NCI-H2107 treated with DMSO at 0.1 percent for 48 hours (cell line): ENCODE measurements around the gene CENPF.
"Not testable (repeated sequence)": the region's sequence is repeated elsewhere in the genome, so short reads cannot be mapped to it uniquely, and the experiment has no call there.

Source experiments
- DNase-seq: peaks from one replicate; lab custom pipeline; 2025; ENCODE audit not compliant: unreplicated experiment; lab: John Stamatoyannopoulos, UW

The CENPF gene

DNA sequence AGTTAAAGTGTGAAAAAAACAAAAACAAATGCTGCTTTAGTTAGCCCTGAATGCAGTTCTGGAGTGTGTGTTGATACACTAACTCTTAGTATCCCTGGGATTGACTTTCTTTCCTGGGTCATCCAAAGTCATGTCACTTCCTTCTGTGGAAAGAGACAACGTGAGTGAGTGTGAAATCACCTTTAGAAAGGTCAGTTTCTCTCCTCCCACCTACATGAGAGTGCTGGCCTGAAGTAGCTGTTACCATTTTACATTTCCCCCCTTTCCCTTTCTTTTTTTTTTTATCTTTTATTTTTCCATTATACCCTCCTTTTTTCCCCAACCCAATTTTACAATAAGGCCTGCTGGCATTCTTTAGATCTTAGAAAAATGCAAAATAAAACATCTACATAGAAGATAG is 55.2 kb downstream of the CENPF start:
- no peak for DNase-seq

- DNase-seq: peak; percentile 34
These were observed 55.8 kb downstream of the CENPF start for GRCh38 chr1:214658785-214659184.

GRCh38 chr1:214660190-214660589 is 57.2 kb downstream of the CENPF start:
- DNase-seq: no peak

GRCh38 chr1:214660900-214661299 is 57.9 kb downstream of the CENPF start:
- no peak for DNase-seq

- DNase-seq: no peak
These were observed 59.3 kb downstream of the CENPF start for GRCh38 chr1:214662223-214662785.

DNA sequence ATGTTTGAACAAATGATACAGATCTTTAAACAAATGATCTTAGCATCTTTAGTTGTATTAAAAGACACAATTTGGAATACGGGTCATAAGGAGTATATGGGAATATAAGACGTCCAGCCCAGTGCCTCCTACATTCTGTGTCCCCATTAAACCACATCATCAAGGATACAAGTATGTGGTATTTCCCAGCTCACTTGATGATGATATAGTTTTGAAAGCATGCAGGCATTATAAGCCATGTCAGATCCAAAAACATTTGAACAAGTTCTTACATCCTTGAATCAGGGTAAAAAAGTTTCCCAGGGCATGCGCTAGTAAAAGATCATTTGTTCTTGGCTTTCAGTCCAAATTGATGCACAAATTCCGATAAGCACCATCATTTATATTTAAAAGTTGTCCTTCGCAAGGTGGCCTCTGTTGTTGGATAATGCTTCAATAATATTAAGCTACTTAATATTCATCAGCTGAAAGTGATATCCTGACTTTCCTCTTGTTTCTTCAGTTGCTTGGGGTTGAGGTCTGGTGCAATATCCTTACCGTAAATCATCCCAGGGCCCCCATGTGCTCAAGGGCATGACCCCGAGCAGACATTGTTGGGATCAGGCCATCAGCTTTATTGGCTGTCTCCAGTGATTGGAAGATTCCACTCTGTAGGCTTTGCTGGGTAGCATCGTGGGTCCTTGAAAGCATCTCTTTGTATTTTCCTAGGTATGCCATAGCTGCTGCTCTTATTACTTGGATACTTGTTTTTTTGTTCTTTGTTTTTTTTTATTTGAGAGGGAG is 61.8 kb downstream of the CENPF start:
- DNase-seq: no peak

GRCh38 chr1:214665606-214666110 is 62.7 kb downstream of the CENPF start:
- DNase-seq: no peak

DNA sequence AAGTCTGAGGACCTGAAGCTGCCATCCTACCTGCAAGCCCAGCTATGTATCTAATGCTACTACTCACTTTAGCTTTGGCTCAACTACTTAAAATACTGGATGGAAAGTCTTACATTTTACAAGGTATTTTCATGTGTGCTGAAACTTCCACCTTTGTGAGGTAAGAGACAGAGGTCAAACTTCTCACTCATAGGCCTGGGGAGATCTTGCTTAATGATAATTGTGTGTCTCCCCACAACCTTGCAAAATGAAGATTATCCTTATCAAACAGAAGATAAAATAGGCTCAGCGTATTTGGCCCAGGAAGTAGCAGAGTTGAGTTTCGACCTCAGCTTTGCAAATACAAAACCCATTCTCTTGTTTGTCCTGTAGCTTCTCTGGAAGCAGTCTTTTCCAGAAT is 63.7 kb downstream of the CENPF start:
- DNase-seq: no peak

GRCh38 chr1:214670098-214670497 is 67.1 kb downstream of the CENPF start:
- DNase-seq: no peak

GRCh38 chr1:214673029-214673428 is 70.0 kb downstream of the CENPF start:
- not testable (repeated sequence) for DNase-seq

DNA sequence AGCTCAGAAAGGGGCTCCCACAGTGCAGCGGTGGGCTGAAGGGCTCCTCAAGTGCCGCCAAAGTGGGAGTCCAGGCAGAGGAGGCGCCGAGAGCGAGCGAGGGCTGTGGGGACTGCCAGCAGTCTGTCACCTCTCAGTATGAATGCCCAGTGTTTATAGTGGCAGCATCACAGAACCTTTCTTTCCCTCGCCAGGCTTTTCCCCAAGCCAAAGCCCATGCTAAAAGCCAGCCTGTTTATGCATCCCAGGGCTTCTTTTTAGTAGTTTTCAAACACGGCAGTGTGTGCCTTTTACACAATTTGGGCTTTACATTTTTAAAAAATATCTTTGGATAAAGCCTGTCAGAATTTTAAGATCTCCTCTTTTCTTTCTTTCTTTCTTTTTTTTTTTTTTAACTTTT is 70.6 kb downstream of the CENPF start:
- DNase-seq: no peak

GRCh38 chr1:214675524-214675923 is 72.5 kb downstream of the CENPF start:
- DNase-seq: not testable (repeated sequence)

GRCh38 chr1:214676747-214677146 is 73.8 kb downstream of the CENPF start:
- DNase-seq: no peak

DNA sequence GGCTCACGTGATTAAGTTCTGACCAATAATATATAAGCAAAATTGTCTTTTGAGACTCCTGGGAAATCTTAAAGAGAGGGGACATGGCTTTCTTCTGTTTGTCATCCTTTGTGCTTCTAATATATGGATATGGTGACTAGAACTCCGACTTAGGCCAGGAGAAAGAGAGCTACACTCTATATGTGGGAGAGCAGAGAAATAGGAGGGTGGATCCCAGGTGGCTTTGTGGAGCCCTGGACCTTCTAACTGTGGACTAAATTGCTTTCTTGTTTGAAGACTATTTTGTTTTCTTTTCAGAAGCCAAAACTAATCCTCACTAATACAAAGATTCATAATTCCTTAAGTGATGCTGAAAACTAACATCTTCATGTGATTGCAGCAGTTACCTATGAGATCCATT is 75.0 kb downstream of the CENPF start:
- DNase-seq: no peak

- no peak for DNase-seq
These were observed 75.4 kb downstream of the CENPF start for GRCh38 chr1:214678386-214678785.

- no peak for DNase-seq
These were observed 80.6 kb downstream of the CENPF start for GRCh38 chr1:214683621-214684020.

DNA sequence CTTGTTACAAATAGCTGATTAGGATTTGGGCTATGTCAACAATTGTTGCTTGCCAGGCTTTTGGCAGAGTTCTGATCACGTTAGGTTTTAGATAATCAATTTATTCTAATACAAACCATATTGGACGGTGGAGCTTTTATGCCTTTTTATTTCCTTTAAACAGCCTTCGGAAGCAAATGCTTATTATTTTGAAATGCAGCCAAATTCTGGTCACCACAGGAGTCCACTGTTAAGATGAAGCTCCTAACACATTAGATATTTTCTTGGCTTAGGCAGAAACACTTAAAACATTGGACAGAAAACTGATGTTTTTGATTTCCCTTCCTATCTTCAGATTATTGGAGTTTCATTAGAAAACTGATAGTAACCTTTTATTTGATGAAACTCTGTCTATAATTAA is 82.9 kb downstream of the CENPF start:
- no peak for DNase-seq

GRCh38 chr1:214686497-214686896 is 83.5 kb downstream of the CENPF start:
- DNase-seq: no peak

GRCh38 chr1:214688891-214689290 is 85.9 kb downstream of the CENPF start:
- no peak for DNase-seq

DNA sequence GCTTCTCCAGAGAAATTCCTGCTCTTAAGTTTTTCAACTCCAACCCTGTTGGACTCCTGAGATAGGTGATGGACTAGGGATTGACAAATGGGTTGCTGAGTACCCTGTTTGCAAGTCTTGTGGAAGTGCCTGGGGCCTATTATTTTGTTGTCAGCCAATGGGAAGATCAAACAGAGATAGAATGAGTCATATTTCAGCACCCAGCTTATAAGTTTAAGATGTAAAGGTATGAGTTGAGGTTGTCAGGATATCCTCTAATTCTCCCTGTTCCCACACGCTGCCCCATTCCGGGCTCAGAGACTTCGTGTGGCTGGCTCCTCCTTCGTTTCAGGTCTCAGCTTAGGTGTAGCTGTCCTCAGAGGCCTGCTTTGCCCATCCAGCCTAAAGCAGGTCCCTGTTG is 91.8 kb downstream of the CENPF start:
- DNase-seq: no peak

DNA sequence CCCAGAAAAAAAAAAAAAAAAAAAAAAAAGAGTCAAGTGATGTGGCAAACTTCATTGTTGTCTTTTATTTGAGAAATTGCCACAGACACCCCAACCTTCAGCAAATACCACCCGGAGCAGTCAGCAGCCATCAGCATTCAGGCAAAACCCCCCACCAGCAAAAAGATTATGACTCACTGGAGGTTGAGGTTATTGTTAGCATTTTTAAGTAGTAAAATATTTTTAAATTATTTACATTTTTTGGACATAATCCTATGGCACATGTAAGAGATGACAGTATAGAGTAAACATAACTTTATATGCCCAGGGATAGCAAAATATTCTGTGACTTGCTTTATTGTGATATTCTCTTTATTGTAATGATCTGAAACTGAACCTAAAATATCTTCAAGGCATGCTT is 95.6 kb downstream of the CENPF start:
- no peak for DNase-seq

DNA sequence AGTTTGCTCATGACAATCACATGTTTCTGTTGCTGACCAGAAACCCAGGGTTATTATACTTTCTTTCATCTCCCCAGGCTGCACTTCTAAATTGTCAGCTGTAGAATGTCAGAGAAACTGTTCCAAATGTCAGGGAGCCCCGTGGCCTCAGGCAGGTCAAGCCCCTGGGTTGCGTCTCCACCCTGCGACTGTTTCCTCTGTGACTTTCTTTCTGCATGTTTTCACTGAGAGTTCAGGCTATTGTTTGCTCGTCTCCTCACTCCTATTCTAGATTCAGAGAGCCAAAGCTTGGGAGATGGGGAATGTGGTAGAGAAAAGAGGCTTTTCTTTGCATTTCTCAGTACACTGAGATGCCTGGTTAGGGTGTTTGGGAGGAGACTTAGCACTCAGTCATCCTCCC is 97.4 kb downstream of the CENPF start:
- DNase-seq: no peak

GRCh38 chr1:214702556-214702955 is 99.6 kb downstream of the CENPF start:
- no peak for DNase-seq
